Hindlimb muscle (tissue), 1 donor: ENCODE measurements around the gene ZBTB7A. TPM values are rescaled to one million over a fixed set of nuclear protein-coding genes. Genes with fewer than 3 reads are reported as not detected.
"Not testable (repeated sequence)": the region's sequence is repeated elsewhere in the genome, so short reads cannot be mapped to it uniquely, and the experiment has no call there.

ENCODE experiments used
- DNase-seq: peaks from one replicate; pipeline ENCODE4 v3.0.0-alpha.2; 2013
- polyA plus RNA-seq: library from polyadenylated mRNA; unstranded; fragments of 120-200 nt; gene quantifications from one replicate; pipeline ENCODE4 v1.2.1, GENCODE V29; 2013; ENCODE audit not compliant: insufficient read length

Gene ZBTB7A
- polyA plus RNA-seq, 1 donor = 10.7 TPM

GRCh38 chr19:4014541-4015491, 51.9 kb downstream of the ZBTB7A start:
- DNase-seq = no peak

GRCh38 chr19:4013886-4014540, 52.7 kb downstream of the ZBTB7A start:
- no peak for DNase-seq

- DNase-seq = no peak
Measured at GRCh38 chr19:4012975-4013634, 53.6 kb downstream of the ZBTB7A start.

- no peak for DNase-seq
Measured at GRCh38 chr19:4012092-4012974, 54.4 kb downstream of the ZBTB7A start.

- DNase-seq = not testable (repeated sequence)
Measured at GRCh38 chr19:4011430-4011829, 55.3 kb downstream of the ZBTB7A start.

GRCh38 chr19:4010808-4011110, 55.9 kb downstream of the ZBTB7A start:
- DNase-seq = no peak

- DNase-seq = no peak
Measured at GRCh38 chr19:4009990-4010807, 56.5 kb downstream of the ZBTB7A start.

- no peak for DNase-seq
Measured at GRCh38 chr19:4007836-4008539, 58.7 kb downstream of the ZBTB7A start.

- peak; percentile 100 for DNase-seq
Measured at GRCh38 chr19:4007021-4007835, 59.5 kb downstream of the ZBTB7A start, which contains the start of gene PIAS4. Gene PIAS4, plus strand, starts transcription at chr19:4007736. Its CDS starts 25 bp downstream, at chr19:4007761.

GRCh38 chr19:4005436-4005835, 61.3 kb downstream of the ZBTB7A start:
- not testable (repeated sequence) for DNase-seq

- DNase-seq = not testable (repeated sequence)
Measured at GRCh38 chr19:4000798-4001197, 65.9 kb downstream of the ZBTB7A start.

GRCh38 chr19:3998667-3999412, 67.9 kb downstream of the ZBTB7A start:
- not testable (repeated sequence) for DNase-seq

- no peak for DNase-seq
Measured at GRCh38 chr19:3995607-3996006, 71.1 kb downstream of the ZBTB7A start.

Other genes with a start within 250 kb of the ZBTB7A start
- not detected for gene ZFR2, start 197.9 kb downstream of the ZBTB7A start, polyA plus RNA-seq
- 1.8 TPM for gene ATCAY, start 186.2 kb downstream of the ZBTB7A start, polyA plus RNA-seq
- gene NMRK2, start 133.8 kb downstream of the ZBTB7A start, polyA plus RNA-seq = 298 TPM
- gene DAPK3, start 95.8 kb downstream of the ZBTB7A start, polyA plus RNA-seq = 97.3 TPM
- 2,964 TPM for gene EEF2, start 81.4 kb downstream of the ZBTB7A start, polyA plus RNA-seq
- gene PIAS4, start 59.2 kb downstream of the ZBTB7A start, polyA plus RNA-seq = 27.5 TPM
- gene MAP2K2, start 57.2 kb upstream of the ZBTB7A start, polyA plus RNA-seq = 124 TPM
- gene CREB3L3, start 86.7 kb upstream of the ZBTB7A start, polyA plus RNA-seq = not detected
- 15.5 TPM for gene SIRT6, start 115.7 kb upstream of the ZBTB7A start, polyA plus RNA-seq
- gene ANKRD24, start 115.8 kb upstream of the ZBTB7A start, polyA plus RNA-seq = 1.6 TPM
- gene EBI3, start 162.6 kb upstream of the ZBTB7A start, polyA plus RNA-seq = 0.72 TPM
- 14.9 TPM for gene YJU2, start 180.2 kb upstream of the ZBTB7A start, polyA plus RNA-seq
- 174 TPM for gene SHD, start 212.4 kb upstream of the ZBTB7A start, polyA plus RNA-seq
- gene TMIGD2, start 235.5 kb upstream of the ZBTB7A start, polyA plus RNA-seq = 0.89 TPM
- gene FSD1, start 237.7 kb upstream of the ZBTB7A start, polyA plus RNA-seq = 1.2 TPM